ENCODE measurements around the gene MARCHF4.

DNA sequence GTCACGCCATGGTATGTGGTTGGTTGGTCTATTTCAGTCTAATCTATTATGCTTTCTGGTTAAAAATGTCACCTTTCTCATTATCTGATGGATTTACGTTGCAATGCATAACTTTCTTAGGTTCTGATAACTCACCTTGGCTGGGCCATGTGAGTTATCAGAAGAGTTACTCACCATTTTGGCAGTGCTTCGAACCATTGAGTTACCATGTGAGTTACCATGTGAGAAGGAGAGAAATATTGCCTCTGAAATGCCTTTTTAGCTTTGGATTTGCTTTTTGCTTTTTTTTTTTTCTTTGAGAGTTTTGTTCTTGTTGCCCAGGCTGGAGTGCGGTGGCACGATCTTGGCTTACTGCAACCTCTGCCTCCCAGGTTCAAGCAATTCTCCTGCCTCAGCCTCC is 41.6 kb upstream of the MARCHF4 start:
- TF ChIP-seq RAD21 (IDR thresholded peaks at IDR 0.05; ENCODE audit: low read depth) = no peak
- no peak for TF ChIP-seq EP300 (IDR thresholded peaks at IDR 0.05; ENCODE audit: borderline replicate concordance)
- no peak for TF ChIP-seq NFIC (IDR thresholded peaks at IDR 0.05)
- no peak for TF ChIP-seq YY1 (IDR thresholded peaks at IDR 0.05; ENCODE audit: low read depth)
- no peak for TF ChIP-seq TAF1 (IDR thresholded peaks at IDR 0.05; ENCODE audit: low read depth)
- TF ChIP-seq, protein P1, sequence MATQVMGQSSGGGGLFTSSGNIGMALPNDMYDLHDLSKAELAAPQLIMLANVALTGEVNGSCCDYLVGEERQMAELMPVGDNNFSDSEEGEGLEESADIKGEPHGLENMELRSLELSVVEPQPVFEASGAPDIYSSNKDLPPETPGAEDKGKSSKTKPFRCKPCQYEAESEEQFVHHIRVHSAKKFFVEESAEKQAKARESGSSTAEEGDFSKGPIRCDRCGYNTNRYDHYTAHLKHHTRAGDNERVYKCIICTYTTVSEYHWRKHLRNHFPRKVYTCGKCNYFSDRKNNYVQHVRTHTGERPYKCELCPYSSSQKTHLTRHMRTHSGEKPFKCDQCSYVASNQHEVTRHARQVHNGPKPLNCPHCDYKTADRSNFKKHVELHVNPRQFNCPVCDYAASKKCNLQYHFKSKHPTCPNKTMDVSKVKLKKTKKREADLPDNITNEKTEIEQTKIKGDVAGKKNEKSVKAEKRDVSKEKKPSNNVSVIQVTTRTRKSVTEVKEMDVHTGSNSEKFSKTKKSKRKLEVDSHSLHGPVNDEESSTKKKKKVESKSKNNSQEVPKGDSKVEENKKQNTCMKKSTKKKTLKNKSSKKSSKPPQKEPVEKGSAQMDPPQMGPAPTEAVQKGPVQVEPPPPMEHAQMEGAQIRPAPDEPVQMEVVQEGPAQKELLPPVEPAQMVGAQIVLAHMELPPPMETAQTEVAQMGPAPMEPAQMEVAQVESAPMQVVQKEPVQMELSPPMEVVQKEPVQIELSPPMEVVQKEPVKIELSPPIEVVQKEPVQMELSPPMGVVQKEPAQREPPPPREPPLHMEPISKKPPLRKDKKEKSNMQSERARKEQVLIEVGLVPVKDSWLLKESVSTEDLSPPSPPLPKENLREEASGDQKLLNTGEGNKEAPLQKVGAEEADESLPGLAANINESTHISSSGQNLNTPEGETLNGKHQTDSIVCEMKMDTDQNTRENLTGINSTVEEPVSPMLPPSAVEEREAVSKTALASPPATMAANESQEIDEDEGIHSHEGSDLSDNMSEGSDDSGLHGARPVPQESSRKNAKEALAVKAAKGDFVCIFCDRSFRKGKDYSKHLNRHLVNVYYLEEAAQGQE (IDR thresholded peaks at IDR 0.05; ENCODE audit: low read depth) = no peak
- TF ChIP-seq, protein P2, sequence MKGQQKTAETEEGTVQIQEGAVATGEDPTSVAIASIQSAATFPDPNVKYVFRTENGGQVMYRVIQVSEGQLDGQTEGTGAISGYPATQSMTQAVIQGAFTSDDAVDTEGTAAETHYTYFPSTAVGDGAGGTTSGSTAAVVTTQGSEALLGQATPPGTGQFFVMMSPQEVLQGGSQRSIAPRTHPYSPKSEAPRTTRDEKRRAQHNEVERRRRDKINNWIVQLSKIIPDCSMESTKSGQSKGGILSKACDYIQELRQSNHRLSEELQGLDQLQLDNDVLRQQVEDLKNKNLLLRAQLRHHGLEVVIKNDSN (IDR thresholded peaks at IDR 0.05) = no peak
- TF ChIP-seq CEBPB (IDR thresholded peaks at IDR 0.05) = no peak
- TF ChIP-seq TEAD4 (IDR thresholded peaks at IDR 0.05) = no peak
